ENCODE measurements around the gene UBASH3A.

UBASH3A gene

DNA sequence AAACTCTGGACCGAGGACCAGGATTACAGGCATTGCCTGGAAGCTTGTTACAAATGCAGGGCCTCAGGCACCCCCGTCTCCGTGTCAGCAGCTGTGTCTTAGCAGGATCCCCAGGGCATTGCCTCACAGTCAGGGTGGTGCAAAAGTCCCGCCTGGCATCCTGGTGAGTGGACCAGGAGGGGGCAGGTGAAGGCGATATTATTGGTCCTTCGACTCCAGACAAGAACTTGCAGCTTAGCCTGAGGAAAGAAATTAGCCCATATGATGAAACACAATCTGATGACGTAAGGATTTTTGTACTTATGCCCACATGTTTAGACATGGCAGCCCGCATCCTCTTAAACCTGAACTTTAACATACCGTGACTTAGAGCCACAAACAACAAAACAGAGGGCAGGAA, 51.5 kb downstream of the UBASH3A start:
- Histone ChIP-seq H3K36me3 (no peaks in the 10 kb centered on the region), H3K4me3 (ENCODE audit: low read depth, low read length) (no peak overlapping the region), H3K4me1 (no peaks in the 10 kb centered on the region), H3K27me3 (no peaks in the 10 kb centered on the region), H3K9me3 (no peaks in the 10 kb centered on the region; the same call in 1 of the 2 replicates)
- TF ChIP-seq, protein P1, sequence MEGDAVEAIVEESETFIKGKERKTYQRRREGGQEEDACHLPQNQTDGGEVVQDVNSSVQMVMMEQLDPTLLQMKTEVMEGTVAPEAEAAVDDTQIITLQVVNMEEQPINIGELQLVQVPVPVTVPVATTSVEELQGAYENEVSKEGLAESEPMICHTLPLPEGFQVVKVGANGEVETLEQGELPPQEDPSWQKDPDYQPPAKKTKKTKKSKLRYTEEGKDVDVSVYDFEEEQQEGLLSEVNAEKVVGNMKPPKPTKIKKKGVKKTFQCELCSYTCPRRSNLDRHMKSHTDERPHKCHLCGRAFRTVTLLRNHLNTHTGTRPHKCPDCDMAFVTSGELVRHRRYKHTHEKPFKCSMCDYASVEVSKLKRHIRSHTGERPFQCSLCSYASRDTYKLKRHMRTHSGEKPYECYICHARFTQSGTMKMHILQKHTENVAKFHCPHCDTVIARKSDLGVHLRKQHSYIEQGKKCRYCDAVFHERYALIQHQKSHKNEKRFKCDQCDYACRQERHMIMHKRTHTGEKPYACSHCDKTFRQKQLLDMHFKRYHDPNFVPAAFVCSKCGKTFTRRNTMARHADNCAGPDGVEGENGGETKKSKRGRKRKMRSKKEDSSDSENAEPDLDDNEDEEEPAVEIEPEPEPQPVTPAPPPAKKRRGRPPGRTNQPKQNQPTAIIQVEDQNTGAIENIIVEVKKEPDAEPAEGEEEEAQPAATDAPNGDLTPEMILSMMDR (IDR thresholded peaks at IDR 0.05; ENCODE audit: low read depth, low read length) = no peak
- no peak for DNase-seq

DNA sequence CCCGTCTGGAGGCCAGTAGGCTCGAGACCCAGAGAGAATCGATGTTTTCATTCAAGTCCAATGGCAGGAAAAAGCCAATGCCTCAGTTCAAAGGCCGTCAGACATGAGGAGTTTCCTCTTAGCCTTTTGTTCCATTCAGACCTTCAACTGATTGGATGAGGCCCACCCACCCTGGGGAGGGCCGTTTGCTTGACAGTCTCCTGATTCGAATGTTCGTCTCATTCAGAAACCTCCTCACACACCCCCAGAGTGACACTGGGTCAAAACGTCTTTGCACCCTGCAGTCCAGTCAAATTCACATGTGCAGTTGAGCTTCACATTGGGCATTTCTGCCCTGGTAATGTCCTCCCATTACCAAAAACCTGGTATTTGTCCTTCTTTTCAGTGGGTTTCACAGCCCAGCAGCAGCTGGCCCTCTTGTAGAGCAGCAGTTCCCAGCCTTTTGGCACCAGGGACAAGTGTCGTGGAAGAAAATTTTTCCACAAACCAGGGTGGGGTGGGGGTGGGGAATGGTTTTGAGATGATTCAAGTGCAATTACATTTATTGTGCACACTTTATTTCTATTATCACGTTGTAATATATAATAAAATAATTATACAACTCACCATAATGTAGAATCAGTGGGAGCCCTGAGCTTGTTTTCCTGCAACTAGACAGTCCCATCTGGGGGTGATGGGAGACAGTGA, 52.2 kb downstream of the UBASH3A start:
- Histone ChIP-seq H3K4me1 (no peaks in the 10 kb centered on the region), H3K27me3 (no peaks in the 10 kb centered on the region), H3K4me3 (ENCODE audit: low read depth, low read length) (no peak overlapping the region), H3K36me3 (no peaks in the 10 kb centered on the region), H3K9me3 (no peaks in the 10 kb centered on the region; the same call in 1 of the 2 replicates)
- DNase-seq = no peak
- TF ChIP-seq, protein P1 (IDR thresholded peaks at IDR 0.05; ENCODE audit: low read depth, low read length) = no peak

DNA sequence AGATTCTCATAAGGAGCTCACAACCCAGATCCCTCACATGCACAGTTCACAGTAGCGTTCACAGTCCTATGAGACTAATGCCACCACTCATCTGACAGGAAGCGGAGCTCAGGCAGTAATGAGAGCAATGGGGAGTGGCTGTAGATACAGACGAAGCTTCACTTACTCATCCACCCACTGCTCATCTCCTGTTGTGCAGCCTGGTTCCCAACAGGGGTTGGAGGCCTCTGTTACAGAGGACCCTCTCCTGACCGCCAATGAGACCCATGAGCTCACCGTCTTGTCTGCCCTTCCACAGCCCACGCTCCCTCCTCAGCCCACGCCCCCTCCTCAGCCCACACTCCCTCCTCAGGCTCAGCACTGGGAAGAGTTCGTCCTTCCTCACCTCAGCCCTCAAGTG, 52.8 kb downstream of the UBASH3A start:
- H3K9me3 ChIP-seq = no peaks in the 10 kb centered on the region; the same call in 1 of the 2 replicates
- DNase-seq = no peak
- no peak overlapping the region for H3K4me3 ChIP-seq (ENCODE audit: low read depth, low read length)
- no peaks in the 10 kb centered on the region for H3K36me3 ChIP-seq
- TF ChIP-seq, protein P1 (IDR thresholded peaks at IDR 0.05; ENCODE audit: low read depth, low read length) = no peak
- no peaks in the 10 kb centered on the region for H3K27me3 ChIP-seq
- no peaks in the 10 kb centered on the region for H3K4me1 ChIP-seq

DNA sequence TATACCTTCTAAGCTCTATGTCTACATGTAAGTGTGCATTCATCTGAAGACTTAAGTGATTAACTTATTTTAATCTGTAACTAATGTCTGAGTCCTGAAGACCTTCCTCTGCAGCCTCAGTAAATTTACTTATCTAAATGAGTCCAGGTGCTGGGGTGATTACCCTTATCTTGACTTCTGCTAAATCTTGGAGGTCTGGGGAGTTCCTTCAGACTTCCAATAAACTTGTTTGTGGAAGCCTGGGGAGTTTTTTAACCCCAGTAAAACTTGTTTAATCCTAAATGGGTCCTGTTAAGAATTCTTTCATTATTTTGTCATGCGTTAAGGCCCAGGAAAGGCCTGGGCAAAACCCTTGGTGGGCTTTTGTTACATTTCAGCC, 55.4 kb downstream of the UBASH3A start:
- DNase-seq = no peak
- TF ChIP-seq, protein P1 (IDR thresholded peaks at IDR 0.05; ENCODE audit: low read depth, low read length) = no peak
- no peaks in the 10 kb centered on the region for H3K36me3 ChIP-seq
- H3K4me3 ChIP-seq (ENCODE audit: low read depth, low read length) = no peak overlapping the region
- H3K9me3 ChIP-seq = no peaks in the 10 kb centered on the region
- no peaks in the 10 kb centered on the region; the same call in 1 of the 2 replicates for H3K4me1 ChIP-seq
- H3K27me3 ChIP-seq = no peaks in the 10 kb centered on the region

DNA sequence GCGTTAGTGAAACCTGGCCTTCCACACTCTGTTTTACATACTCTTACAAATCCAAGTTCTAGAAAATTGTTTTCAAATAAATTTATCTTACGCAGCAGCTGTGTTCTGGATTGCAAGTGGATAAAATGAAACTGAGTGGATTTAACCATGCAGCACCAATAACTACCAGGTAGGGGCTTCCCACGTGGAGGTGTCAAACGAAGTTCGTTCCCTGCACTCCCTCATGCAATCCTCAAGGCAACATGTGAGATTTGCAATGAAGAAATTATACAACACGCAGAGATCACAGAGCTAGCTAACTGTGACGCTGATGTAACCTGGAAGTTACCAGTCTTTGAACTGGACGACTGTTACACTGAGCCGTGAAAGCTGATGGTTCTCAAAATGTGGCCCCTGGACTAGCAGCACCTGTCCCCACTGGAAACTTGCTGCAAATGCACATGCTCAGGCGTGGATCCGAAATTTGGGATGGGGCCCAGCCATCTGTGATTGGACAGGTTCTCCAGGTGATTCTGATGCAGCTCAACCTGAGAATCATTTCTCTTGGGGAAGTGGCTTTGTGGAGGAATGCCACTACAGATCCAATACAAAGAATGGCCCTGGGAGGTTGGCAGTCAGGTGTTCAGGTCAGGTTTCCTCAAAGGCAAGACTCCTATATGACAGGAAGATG, 56.0 kb downstream of the UBASH3A start:
- Histone ChIP-seq H3K36me3 (no peaks in the 10 kb centered on the region), H3K9me3 (no peaks in the 10 kb centered on the region), H3K27me3 (no peaks in the 10 kb centered on the region), H3K4me3 (ENCODE audit: low read depth, low read length) (no peak overlapping the region), H3K4me1 (no peaks in the 10 kb centered on the region; the same call in 1 of the 2 replicates)
- TF ChIP-seq, protein P1 (IDR thresholded peaks at IDR 0.05; ENCODE audit: low read depth, low read length) = no peak
- no peak for DNase-seq

All from BE2C (cell line).